ENCODE measurements around the gene SRSF10. TPM values are rescaled to one million over a fixed set of nuclear protein-coding genes. Genes with fewer than 3 reads are reported as not detected.
"Not testable (repeated sequence)": the region's sequence is repeated elsewhere in the genome, so short reads cannot be mapped to it uniquely, and the experiment has no call there.

Gene SRSF10
- total RNA-seq, 6 experiments from 2014 or later = 30.6 to 51.5 (median 43.1) TPM

- intact Hi-C loops (cut with DNase I) = no loop called here
- Histone ChIP-seq H3K9me3 (no peaks in the 10 kb centered on the region), H3K4me3 (no peak overlapping the region), H3K4me1 (peaks cover 0 to 13% (median 5%) of the 10 kb centered on the region in 4 donors), H3K36me3 (no peaks in the 10 kb centered on the region), H3K27me3 (no peaks in the 10 kb centered on the region), H3K27ac (no peak overlapping the region)
- DNase-seq (no peak), ATAC-seq (no peak)
- 59% methylated on average over 6 of the region's 6 CpGs for WGBS (ENCODE audit: insufficient coverage, low coverage, low lambda C conversion rate, missing lambda C conversion rate)
- TF ChIP-seq POLR2A (IDR thresholded peaks at IDR 0.05) (no peak), CTCF (IDR thresholded peaks at IDR 0.05) (no peak)
These were observed 35.4 kb upstream of the SRSF10 start for GRCh38 chr1:24015221-24016210.

GRCh38 chr1:24012878-24013277 lies 32.8 kb upstream of the SRSF10 start:
- ATAC-seq; H3K36me3 ChIP-seq; H3K9me3 ChIP-seq; H3K4me1 ChIP-seq; H3K27me3 ChIP-seq; intact Hi-C loops (cut with DNase I); H3K4me3 ChIP-seq; DNase-seq; H3K27ac ChIP-seq: not testable (repeated sequence)
- 99% methylated on average over 8 of the region's 8 CpGs for WGBS (ENCODE audit: insufficient coverage, low coverage, low lambda C conversion rate, missing lambda C conversion rate)

GRCh38 chr1:24010650-24011049 lies 30.5 kb upstream of the SRSF10 start:
- ATAC-seq (no peak), DNase-seq (no peak)
- no peaks in the 10 kb centered on the region for H3K27me3 ChIP-seq
- no peak for TF ChIP-seq POLR2A (IDR thresholded peaks at IDR 0.05)
- TF ChIP-seq CTCF (IDR thresholded peaks at IDR 0.05) = no peak
- intact Hi-C loops (cut with DNase I) = no loop called here
- H3K9me3 ChIP-seq = no peaks in the 10 kb centered on the region
- no peaks in the 10 kb centered on the region for H3K36me3 ChIP-seq
- no peak overlapping the region for H3K27ac ChIP-seq
- 62% methylated on average over 2 of the region's 5 CpGs for WGBS (ENCODE audit: insufficient coverage, low coverage, low lambda C conversion rate, missing lambda C conversion rate)
- H3K4me1 ChIP-seq = no peaks in the 10 kb centered on the region
- no peak overlapping the region for H3K4me3 ChIP-seq

GRCh38 chr1:24009406-24009805 lies 29.3 kb upstream of the SRSF10 start:
- Histone ChIP-seq H3K36me3 (no peaks in the 10 kb centered on the region), H3K4me1 (no peaks in the 10 kb centered on the region), H3K9me3 (no peaks in the 10 kb centered on the region), H3K4me3 (no peak overlapping the region), H3K27ac (no peak overlapping the region), H3K27me3 (no peaks in the 10 kb centered on the region)
- intact Hi-C loops (cut with DNase I) = no loop called here
- no CpG with 5 or more reads among the region's 1 CpG for WGBS (ENCODE audit: insufficient coverage, low coverage, low lambda C conversion rate, missing lambda C conversion rate)
- no peak for TF ChIP-seq POLR2A (IDR thresholded peaks at IDR 0.05)
- TF ChIP-seq CTCF (IDR thresholded peaks at IDR 0.05) = no peak
- ATAC-seq = peak in 1 of 4 donors; percentile 28
- DNase-seq = no peak

GRCh38 chr1:24008574-24009184 lies 28.6 kb upstream of the SRSF10 start:
- intact Hi-C loops (cut with DNase I); H3K4me1 ChIP-seq; H3K9me3 ChIP-seq; H3K4me3 ChIP-seq; DNase-seq; H3K36me3 ChIP-seq; ATAC-seq; H3K27ac ChIP-seq; H3K27me3 ChIP-seq: not testable (repeated sequence)
- 0% methylated on average over 1 of the region's 3 CpGs for WGBS (ENCODE audit: insufficient coverage, low coverage, low lambda C conversion rate, missing lambda C conversion rate)
